ENCODE data around the gene FAM53C. TPM values are rescaled to one million over a fixed set of nuclear protein-coding genes. Genes with fewer than 3 reads are reported as not detected.
"Not testable (repeated sequence)": the region's sequence is repeated elsewhere in the genome, so short reads cannot be mapped to it uniquely, and the experiment has no call there.

FAM53C gene
- 57.3 and 76.4 TPM in 2 replicates for total RNA-seq (2014; rRNA removed; shearing (Covaris generic))

DNA sequence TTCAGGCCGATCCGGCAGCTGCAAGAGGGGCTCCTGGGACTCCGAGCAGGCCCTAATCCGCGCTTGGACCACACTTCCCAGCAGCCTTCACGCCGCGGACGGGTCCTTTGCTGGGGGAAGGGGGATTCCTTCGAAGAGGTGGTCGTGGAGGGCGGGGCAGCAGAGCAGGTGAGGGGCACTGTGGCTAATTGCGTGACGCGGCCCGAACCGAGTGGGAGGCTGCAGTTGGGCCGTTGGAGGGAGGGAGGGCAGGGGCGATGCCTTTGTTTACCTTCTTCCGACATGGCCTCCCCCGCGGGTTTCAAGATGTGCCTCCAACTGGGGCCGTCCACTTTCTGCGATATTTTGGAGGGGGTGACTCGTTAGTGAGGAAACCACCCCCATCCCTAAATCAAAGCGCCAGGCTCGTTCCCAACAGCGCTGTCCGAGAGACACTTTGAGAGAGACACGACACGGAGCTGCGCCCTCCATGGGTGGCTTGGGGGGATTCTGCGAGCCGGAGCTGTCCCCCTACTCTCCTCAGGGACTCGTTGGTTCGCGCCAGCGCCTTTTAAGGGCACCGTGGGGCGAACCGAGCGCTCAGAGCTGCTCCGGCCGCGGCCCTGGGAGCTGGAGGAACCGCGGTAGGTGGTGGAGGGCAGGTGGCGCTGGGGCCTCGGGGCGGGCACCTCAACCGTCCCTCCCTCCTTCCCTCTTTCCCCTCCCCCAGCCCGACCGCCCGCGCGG lies at the start of gene FAM53C:
Gene FAM53C, plus strand, starts transcription at position 582 of the 726 bp plus-strand sequence. CDS start 3,070 bp downstream, outside the sequence.
- DNase-seq (ENCODE audit: low spot score) = peak; percentile 92
- in situ Hi-C loops (cut with HindIII; ENCODE audit: low sequenced_read_pairs) = no loop called here

DNA sequence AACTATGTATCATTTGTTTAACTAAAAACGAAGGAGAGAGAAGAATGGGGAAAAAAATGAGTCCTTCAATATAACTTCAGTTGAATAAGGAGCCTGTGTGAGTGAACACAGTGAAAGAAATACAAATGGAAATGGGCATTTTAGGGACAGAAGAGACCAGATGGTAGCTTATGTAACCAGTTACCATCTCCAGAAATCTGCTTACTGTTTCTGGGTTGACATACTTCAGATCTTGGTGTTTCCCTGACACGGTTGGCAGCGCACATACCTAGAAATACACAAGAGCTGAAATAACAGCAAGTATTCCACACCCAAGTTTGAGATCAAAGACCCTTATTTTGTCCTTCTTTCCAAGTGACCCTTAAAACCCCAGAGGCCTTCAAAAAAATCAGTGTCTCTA lies 48.8 kb upstream of the FAM53C start:
- DNase-seq (ENCODE audit: low spot score) = peak; percentile 98
- in situ Hi-C loops (cut with HindIII; ENCODE audit: low sequenced_read_pairs) = no loop called here

DNA sequence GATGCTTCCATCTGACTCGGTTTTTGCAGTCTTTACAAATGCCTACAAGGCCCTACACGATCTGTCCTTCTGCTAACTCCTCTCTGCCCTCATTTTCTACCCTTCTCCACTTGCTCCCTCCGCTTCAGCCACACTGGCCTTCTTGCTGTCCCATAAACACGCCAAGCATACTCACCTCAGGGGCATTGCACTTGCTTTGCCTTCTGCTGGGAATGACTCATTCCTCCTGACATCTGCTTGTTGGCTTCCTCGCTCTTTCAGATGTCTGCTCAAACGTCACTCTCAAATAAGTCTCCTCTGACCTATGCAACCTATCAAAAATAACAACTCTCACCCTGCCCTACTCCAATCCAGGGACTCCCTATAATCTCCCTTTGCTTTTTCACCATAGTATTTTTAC lies 34.7 kb upstream of the FAM53C start:
- in situ Hi-C loops (cut with HindIII; ENCODE audit: low sequenced_read_pairs) = no loop called here
- peak; percentile 56 for DNase-seq (ENCODE audit: low spot score)

DNA sequence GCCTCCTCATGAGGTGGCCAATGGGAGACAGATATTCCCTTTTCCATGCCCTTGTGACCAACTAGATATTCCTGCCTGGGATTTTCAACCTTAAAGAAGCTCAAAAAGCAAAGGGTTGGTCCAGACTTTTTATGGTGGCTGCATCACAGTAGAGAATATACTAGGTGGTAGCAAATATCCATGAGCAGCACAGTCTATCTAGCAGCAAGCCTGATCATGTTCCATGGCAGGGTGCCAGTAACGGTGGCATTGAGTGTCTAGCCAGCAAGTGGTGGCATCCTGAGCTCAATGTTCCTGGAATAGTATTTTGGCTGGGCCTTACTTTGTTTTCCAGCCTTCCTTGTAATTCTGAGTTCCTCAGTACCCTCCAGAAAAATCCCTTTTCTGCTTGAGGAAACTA lies 32.3 kb upstream of the FAM53C start:
- in situ Hi-C loops (cut with HindIII; ENCODE audit: low sequenced_read_pairs) = no loop called here
- DNase-seq (ENCODE audit: low spot score) = peak; percentile 95

DNA sequence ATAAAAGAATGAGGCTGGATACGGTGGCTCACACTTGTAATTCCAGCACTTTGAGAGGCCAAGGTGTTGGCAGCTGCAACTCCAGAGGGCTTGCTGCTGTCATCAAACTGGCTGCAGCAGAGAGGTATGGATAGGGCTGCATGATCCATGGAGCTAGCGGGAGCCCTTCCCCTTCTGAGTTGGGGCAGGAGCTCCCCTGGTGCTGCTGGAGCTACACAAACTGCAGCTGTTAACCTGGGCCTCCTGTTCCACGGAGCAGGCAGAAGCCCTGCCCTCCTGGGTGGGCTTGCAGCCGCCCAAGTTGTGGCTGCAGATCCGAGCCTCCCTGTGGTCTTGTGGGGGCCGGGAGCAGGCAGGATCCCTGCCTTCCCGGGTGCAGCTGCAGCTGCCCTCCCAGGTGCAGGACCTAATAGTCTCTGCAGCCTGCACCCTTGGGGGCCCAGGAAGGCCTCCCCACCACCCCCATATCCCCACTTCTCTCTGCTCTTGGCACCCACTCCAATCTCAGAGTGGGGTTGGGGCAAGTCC lies 22.3 kb upstream of the FAM53C start:
- DNase-seq (ENCODE audit: low spot score) = no peak
- in situ Hi-C loops (cut with HindIII; ENCODE audit: low sequenced_read_pairs) = no loop called here

DNA sequence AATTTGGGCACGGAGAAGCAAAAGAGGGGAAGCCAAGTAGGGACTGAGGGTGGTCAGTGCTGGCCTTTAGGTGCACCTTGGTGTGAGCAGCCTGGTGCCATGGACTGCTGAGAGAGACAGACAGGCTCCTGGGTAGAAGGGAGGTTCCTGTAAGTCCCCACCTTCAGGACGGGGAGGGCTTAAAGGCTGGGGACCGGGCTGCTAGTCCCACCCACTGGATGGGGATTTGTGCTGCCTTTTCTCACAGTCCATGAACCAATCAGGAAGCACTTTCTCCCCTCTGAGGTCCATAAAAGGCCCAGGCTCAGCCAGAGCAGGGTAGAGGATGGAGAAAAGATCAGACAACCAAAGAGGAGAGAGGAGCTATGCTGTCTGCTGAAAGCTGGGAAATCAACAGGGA lies 21.7 kb upstream of the FAM53C start:
- DNase-seq (ENCODE audit: low spot score) = no peak
- in situ Hi-C loops (cut with HindIII; ENCODE audit: low sequenced_read_pairs) = no loop called here

DNA sequence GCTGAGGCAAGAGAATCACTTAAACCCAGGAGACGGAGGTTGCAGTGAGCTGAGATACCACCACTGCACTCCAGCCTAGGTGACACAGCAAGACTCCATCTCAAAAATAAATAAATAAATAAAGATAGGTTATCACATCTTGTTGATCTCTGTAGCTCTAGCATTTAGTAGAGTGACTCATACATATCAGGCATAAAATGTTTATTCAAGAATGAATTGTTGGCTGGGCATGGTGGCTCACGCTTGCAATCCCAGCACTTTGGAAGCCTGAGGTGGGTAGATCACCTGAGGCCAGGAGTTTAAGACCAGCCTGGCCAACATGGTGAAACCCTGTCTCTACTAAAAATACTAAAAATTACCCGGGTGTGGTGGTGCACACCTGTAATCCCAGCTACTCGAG lies 19.9 kb upstream of the FAM53C start:
- in situ Hi-C loops (cut with HindIII; ENCODE audit: low sequenced_read_pairs); DNase-seq (ENCODE audit: low spot score): not testable (repeated sequence)

DNA sequence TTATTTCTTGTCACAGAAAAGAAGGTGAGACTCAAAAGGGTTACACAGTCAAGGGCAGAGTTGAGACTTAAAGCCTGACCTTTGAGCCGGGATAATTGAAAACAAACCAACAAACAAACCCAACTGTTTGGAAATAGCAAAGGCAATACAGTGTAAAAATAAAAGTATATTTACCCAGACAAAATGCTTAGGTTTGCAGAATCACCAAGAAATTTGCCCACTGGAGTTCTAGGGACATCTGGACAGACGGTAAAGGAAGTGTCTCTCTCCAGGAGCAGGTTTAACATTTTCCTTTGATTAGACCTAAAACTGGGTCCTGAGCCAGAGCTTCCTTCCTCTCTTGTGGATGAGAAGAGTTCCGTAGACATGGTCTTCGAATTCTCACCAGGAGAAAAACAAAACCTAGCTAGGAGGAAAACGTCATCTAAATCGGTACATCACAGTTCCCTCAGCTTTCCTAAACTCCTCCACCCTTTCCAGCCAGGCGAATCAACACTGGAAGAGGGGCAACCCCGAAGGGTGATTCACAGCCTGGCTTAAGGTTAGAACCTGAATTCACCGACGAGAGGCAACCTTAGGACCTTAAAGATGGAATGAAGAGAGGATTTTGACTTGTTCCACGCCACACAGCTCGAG lies 7.1 kb upstream of the FAM53C start:
- in situ Hi-C loops (cut with HindIII; ENCODE audit: low sequenced_read_pairs) = no loop called here

DNA sequence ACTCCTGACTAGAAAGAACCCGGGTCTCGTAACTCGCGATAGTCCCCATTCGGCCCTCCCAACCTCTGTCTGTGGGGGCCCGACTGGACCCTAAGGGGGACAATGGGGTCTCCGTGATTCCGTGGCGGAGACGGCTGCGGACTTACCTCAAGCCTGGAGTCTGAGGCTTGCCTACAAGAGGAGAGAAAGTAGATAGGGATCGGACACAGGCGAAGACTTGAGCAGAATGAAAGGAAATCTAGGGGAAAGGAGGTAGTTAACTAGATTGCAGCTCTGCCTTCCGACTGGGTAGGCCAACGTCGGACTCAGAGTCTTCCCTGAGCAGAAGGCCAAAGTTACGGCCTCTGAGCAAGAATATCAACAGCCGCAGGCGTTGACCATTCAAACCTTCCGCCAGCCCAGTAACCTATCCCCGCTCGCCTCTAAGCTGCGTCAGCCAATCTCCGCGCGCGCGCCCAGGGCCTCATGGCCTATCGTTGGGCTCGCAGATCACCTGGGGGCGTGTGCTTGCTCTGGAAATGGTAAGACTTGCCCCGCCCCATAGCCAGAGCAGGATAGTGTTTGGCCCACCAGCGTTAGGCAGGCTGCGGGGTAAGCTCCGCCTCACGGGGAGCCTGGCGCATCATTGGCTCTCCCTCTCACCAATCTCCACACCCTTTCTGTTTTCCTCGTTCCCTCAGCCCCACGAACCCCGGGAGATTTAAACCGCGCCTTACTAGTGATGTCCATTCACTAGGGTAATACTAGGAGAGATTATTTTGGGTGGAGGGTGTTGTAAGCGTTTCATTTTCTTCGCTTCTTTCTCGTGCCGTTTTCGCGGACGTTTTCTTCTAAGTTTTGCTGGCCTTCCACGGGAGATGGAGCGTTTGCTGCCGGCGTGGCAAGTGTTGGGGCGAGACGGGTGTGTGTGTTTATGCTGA lies 6.4 kb upstream of the FAM53C start, which contains the start of gene CDC25C:
Gene CDC25C, minus strand, starts transcription at position 356 of the 920 bp plus-strand sequence. CDS start 624 bp downstream, outside the sequence.
- DNase-seq (ENCODE audit: low spot score) = peak; percentile 100
- in situ Hi-C loops (cut with HindIII; ENCODE audit: low sequenced_read_pairs) = no loop called here

More for the DNA sequence above, 7.1 kb upstream of the FAM53C start:
- DNase-seq (ENCODE audit: low spot score) = no peak

DNA sequence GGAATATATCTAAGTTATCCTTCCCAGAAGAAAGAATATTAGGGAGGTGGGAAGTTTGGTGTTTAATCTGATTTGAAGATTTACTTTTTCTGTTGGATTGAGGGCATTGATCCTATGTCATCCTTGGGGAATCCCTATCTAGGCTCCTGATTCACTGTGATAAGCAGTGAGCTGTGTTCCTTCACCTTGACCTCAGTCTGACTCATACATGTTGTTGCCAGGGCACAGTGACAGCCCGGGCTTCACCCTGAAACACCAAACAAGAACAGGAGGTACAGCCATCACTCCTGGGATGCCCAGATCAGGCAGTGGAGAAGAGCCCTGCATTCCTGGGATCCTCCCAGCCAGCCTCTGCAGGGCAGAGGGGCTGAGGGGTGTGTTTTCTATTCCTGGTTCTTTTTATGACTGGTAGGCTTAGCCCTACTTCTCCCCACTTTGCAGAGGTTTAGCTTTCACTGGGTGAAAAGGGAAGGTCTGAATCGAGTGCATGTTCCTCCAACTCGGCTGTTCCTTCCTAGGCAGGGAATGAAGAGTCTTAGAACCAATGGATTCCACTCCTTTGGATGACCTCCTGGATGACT lies 3.1 kb upstream of the FAM53C start:
- in situ Hi-C loops (cut with HindIII; ENCODE audit: low sequenced_read_pairs) = no loop called here
- DNase-seq (ENCODE audit: low spot score) = no peak

DNA sequence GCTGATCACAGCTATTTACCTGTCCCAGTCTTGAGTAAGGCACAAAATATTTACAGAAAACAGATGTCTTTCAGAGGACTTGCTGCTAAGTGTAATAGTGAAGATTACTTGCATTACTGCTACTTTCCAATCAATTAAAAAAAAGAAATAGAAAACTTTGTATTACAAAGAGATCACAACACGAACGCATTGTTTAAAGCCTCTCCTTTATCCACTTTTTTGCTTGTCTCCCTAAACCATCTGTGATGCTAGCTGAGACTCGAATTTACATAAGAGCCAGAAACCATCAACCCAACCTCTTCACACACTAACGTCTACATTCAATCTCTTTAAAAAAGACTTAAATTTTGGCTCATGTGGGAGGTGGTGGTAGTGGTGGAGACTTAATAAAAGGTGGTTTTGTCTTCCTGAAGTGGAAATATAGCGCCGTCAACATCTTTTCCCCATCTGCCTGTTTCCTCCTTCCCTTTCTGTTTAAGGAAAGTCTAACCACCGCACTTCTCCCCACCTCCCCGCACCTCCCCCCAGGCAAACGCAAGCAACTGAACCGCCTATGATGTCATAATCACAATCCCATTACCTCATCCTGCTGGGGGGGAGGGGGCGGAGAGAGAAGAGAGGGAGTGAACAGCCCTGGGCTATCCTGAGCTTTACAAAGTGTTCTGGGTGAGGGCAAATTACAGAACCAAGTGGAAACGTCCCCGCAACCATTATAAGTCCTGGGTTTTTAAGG lies 948 bp upstream of the FAM53C start:
- in situ Hi-C loops (cut with HindIII; ENCODE audit: low sequenced_read_pairs) = no loop called here
- DNase-seq (ENCODE audit: low spot score) = peak; percentile 91

DNA sequence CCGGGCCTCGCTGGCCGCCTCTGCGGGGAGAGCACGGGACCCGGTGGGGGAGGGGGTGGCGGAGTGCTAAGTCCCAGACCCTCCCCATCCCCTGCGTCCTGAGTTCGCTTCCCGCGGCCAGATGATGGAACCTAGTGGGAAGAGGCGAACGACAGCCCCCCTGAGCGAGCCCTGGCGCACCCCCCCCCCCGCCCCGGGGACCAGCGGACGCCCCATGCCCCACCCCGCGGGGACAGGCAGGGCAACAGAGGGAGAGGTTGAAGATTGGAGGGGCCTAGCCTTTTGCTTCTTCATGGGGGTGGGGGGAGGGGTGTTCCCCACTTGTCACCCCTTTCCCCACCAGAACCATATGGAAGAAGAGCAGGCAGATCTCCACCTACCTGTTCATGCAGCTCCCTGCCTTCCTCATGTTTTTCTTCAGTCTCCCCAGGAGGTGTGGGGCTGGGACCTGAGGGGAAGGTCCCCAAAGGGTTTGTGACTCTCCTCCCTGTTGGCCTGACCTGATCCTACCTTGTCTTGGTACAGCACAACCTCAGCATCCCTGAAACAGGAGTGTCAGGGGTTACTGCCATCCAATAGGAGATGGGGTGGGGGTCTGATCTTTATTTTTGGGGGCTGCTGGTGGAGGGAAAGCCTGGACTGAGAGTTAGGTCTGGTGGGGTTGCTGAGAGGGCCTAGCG lies 485 bp downstream of the FAM53C start:
- in situ Hi-C loops (cut with HindIII; ENCODE audit: low sequenced_read_pairs) = no loop called here

DNA sequence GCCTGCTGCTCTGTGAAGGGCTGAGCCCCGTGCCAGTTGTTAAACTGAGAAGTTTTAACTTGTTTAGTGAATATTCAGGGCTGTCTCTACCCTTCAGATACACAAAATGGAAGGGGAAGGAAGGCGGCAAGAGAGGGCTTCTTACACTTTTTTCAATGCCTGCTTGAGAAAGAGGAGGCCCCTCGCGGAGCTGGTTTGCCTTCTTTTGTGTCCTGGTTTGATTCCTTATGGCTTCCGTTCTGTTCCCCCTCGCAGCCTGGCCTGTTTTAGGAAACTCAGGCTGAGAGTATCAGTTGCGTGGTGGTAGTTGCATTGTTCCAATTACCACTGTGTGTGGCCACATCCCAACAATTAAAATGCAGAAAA lies 1.0 kb downstream of the FAM53C start:
- DNase-seq (ENCODE audit: low spot score) = peak; percentile 43
- in situ Hi-C loops (cut with HindIII; ENCODE audit: low sequenced_read_pairs) = no loop called here

More for the DNA sequence above, 485 bp downstream of the FAM53C start:
- no peak for DNase-seq (ENCODE audit: low spot score)

DNA sequence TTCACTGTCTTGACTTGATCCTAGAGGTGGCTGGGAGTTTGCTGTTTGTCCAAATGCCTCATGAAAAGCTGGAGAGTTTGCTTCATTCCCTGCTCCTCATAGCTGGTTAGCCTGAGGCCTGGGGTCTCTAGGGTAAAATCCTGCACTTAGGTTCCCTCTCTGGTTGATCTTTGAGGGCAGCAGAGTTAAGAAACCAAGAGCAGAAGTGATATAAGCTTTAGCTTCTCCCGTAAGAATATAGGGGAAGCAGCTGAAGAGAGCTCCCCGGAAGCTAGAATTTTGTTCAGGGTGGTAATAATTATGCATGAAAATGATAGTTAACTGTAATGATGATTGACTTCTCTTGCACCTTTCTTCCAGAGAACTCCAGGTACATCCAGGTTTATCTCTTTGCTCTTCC lies 1.4 kb downstream of the FAM53C start:
- in situ Hi-C loops (cut with HindIII; ENCODE audit: low sequenced_read_pairs) = no loop called here
- no peak for DNase-seq (ENCODE audit: low spot score)

DNA sequence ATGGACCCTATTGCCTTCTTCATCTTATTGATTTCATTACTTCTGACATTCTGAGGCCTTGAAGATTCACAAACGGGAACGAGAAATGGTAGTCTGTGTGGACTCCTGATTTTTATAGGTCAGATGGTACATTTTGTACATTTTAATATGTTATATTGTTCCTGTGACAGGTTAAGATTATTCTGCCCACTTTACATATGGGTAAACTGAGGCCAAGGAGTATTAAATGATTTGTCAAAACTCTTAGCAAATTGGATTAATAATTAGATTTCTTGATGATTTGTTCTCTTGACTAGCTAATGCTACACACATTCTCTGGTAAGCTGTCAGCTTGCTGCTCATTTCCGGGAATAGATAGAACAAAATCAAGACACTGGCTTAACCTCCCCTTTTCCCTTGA lies 1.9 kb downstream of the FAM53C start:
- DNase-seq (ENCODE audit: low spot score) = no peak
- in situ Hi-C loops (cut with HindIII; ENCODE audit: low sequenced_read_pairs) = no loop called here

DNA sequence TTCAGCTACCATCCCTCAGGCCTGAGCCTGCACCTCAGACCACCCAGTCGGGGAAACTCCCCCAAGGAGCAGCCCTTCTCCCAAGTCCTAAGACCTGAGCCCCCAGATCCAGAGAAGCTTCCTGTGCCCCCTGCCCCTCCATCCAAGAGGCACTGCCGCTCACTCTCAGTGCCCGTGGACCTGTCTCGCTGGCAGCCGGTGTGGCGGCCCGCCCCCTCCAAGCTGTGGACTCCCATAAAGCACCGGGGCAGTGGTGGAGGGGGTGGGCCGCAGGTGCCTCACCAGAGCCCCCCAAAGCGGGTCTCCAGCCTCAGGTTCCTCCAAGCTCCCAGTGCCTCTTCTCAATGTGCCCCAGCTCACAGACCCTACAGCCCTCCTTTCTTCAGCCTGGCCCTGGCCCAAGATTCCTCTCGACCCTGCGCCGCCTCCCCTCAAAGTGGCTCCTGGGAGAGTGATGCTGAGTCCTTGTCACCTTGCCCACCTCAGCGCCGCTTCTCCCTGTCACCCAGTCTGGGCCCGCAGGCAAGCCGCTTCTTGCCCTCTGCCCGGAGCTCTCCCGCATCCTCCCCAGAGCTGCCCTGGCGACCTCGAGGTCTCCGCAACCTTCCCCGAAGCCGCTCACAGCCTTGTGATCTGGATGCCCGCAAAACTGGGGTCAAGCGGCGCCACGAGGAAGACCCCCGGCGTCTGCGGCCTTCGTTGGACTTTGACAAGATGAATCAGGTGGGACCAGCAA lies 7.0 kb downstream of the FAM53C start:
- DNase-seq (ENCODE audit: low spot score) = no peak
- in situ Hi-C loops (cut with HindIII; ENCODE audit: low sequenced_read_pairs) = no loop called here

DNA sequence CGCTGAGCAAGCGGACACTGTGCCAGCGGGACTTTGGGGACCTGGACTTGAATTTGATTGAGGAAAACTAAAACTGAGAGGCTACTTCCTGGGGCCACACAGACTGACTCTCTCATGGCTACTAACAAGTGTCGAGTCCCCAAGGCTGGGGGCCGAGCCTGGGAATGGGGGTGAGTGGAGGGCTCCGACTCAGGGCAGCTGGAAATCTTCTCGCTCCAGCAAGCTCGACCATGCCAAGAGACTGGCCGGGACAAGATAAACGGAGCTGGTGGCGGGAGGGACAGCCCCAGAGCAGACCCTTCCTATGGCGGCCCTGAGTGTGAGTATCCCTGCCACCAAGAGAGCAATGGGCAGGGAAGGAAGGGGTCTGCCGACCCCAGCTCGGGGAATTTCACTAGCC lies 8.8 kb downstream of the FAM53C start:
- in situ Hi-C loops (cut with HindIII; ENCODE audit: low sequenced_read_pairs) = no loop called here
- no peak for DNase-seq (ENCODE audit: low spot score)

Data from G401 (cell line).